Liver (tissue), 9 donors: Measurements from ENCODE around the gene ILKAP. TPM values are rescaled to one million over a fixed set of nuclear protein-coding genes. Genes with fewer than 3 reads are reported as not detected.

Source experiments
- DNase-seq: peaks from one replicate; pipeline ENCODE4 v3.0.0-alpha.2; 2017; ENCODE audit warnings: low spot score
- H3K27ac ChIP-seq, 2 donors: one replicate each; pipeline ENCODE4 v1.7.0; 2013; ENCODE audit warnings: inconsistent platforms in 2 of 2, low read length in 2 of 2, control low read depth in 1 of 2, low read depth in 1 of 2, mild to moderate bottlenecking in 1 of 2
- H3K27me3 ChIP-seq, 4 donors: one replicate each; pipeline versions ENCODE4 v1.6.1 to v1.7.0; 2013; ENCODE audit warnings: low read length in 3 of 4, inconsistent platforms in 1 of 4, mild to moderate bottlenecking in 1 of 4, moderate library complexity in 1 of 4; ENCODE audit not compliant: control insufficient read depth in 4 of 4, insufficient read depth in 4 of 4
- H3K36me3 ChIP-seq, 4 donors: one replicate each; pipeline versions ENCODE4 v1.6.1 to v1.7.0; 2013; ENCODE audit warnings: low read length in 3 of 4, mild to moderate bottlenecking in 3 of 4, low read depth in 1 of 4, moderate library complexity in 1 of 4; ENCODE audit not compliant: control insufficient read depth in 4 of 4, insufficient read depth in 3 of 4
- H3K4me1 ChIP-seq, 4 donors: one replicate each; pipeline versions ENCODE4 v1.6.1 to v1.7.0; 2013; ENCODE audit warnings: low read length in 3 of 4, mild to moderate bottlenecking in 3 of 4, moderate library complexity in 1 of 4; ENCODE audit not compliant: control insufficient read depth in 4 of 4, insufficient read depth in 4 of 4
- H3K4me3 ChIP-seq, 3 donors: one replicate each; pipeline versions ENCODE4 v1.6.1 to v1.7.0; 2013; ENCODE audit warnings: low read length in 3 of 3, control low read depth in 1 of 3, low read depth in 1 of 3, mild to moderate bottlenecking in 1 of 3
- H3K9ac ChIP-seq, 2 donors: one replicate each; pipeline ENCODE4 v1.7.0; 2013; ENCODE audit warnings: low read length in 2 of 2, mild to moderate bottlenecking in 2 of 2, moderate library complexity in 2 of 2, control low read depth in 1 of 2, low read depth in 1 of 2
- H3K9me3 ChIP-seq, 4 donors: one replicate each; pipeline versions ENCODE4 v1.6.1 to v1.7.0; 2013; ENCODE audit warnings: low read length in 3 of 4; ENCODE audit not compliant: control insufficient read depth in 4 of 4
- ATF3 ChIP-seq: IDR thresholded peaks from 2 replicates; pipeline ENCODE4 v1.6.1; 2016; ENCODE audit warnings: antibody characterized with exemption
- CTCF ChIP-seq: fragments of 150-350 bp; IDR thresholded peaks from 2 replicates; pipeline ENCODE4 v1.5.1; 2017; ENCODE audit warnings: improper control_type of control experiment, low read depth, low read length; ENCODE audit not compliant: missing input control
- EGR1 ChIP-seq, 2 donors: IDR thresholded peaks; 2 replicates each; pipeline ENCODE4 v1.6.1; 2016 to 2018; ENCODE audit warnings: antibody characterized with exemption in 2 of 2, low read depth in 2 of 2
- FOXA1 ChIP-seq: IDR thresholded peaks from 2 replicates; pipeline ENCODE4 v1.6.1; 2016; ENCODE audit warnings: antibody characterized with exemption
- GABPA ChIP-seq, 2 donors: IDR thresholded peaks in 1 of 2; conservative IDR thresholded peaks in 1 of 2; 2 replicates each; pipeline ENCODE4 v1.6.1; 2016; ENCODE audit warnings: antibody characterized with exemption in 2 of 2, mild to moderate bottlenecking in 1 of 2, moderate library complexity in 1 of 2
- HNF4A ChIP-seq, 2 donors: conservative IDR thresholded peaks; 2 replicates each; pipeline ENCODE4 v1.6.1; 2016; ENCODE audit warnings: antibody characterized with exemption in 2 of 2, mild to moderate bottlenecking in 2 of 2
- HNF4G ChIP-seq: IDR thresholded peaks from 2 replicates; pipeline ENCODE4 v1.6.1; 2016; ENCODE audit warnings: antibody characterized with exemption
- JUND ChIP-seq, 2 donors: IDR thresholded peaks; 2 replicates each; pipeline ENCODE4 v1.6.1; 2016; ENCODE audit warnings: antibody characterized with exemption in 2 of 2
- MAX ChIP-seq: IDR thresholded peaks from 2 replicates; pipeline ENCODE4 v1.6.1; 2016; ENCODE audit warnings: antibody characterized with exemption
- NR2F2 ChIP-seq: IDR thresholded peaks from 2 replicates; pipeline ENCODE4 v1.6.1; 2016; ENCODE audit warnings: antibody characterized with exemption
- RAD21 ChIP-seq, 2 donors: IDR thresholded peaks; 2 replicates each; pipeline ENCODE4 v1.6.1; 2016; ENCODE audit warnings: antibody characterized with exemption in 2 of 2, mild to moderate bottlenecking in 2 of 2
- REST ChIP-seq: IDR thresholded peaks from 2 replicates; pipeline ENCODE4 v1.6.1; 2016; ENCODE audit warnings: antibody characterized with exemption, mild to moderate bottlenecking
- SP1 ChIP-seq: IDR thresholded peaks from 2 replicates; pipeline ENCODE4 v1.6.1; 2018; ENCODE audit warnings: antibody characterized with exemption, mild to moderate bottlenecking
- TAF1 ChIP-seq: conservative IDR thresholded peaks from 2 replicates; pipeline ENCODE4 v1.6.1; 2016; ENCODE audit warnings: antibody characterized with exemption, mild to moderate bottlenecking
- YY1 ChIP-seq: IDR thresholded peaks from 2 replicates; pipeline ENCODE4 v1.6.1; 2016; ENCODE audit warnings: antibody characterized with exemption, mild to moderate bottlenecking
- ZBTB33 ChIP-seq: IDR thresholded peaks from 2 replicates; pipeline ENCODE4 v1.6.1; 2016; ENCODE audit warnings: antibody characterized with exemption
- WGBS: extraction: QIAGEN DNeasy Blood & Tissue Kit; methylation state at CpG from one replicate; pipeline ENCODE4 v1.1.7; 2013; 5-methylcytosine and 5-hydroxymethylcytosine counted together
- polyA plus RNA-seq, 2 donors: library from polyadenylated mRNA; stranded (reverse) in 1 of 2; unstranded in 1 of 2; fragments of 200-250 nt in 1 of 2; fragments of >200 nt in 1 of 2; fragmentation: Nextera tagmentation in 1 of 2; extraction: Ambion mirVana in 1 of 2; gene quantifications; one replicate each; pipeline versions ENCODE4 v1.2.1 to v1.2.3, GENCODE V29; 2013 to 2015
- total RNA-seq, 2 donors: library from RNA; depleted of rRNA; stranded (reverse); fragments of >200 nt; gene quantifications; one replicate each; pipeline ENCODE4 v1.2.3, GENCODE V29; 2014
- donor health status: healthy.
- donor health status: healthy.
- donor health status: healthy.
- donor health status: healthy.
- donor health status: healthy.

The ILKAP gene
- total and polyA plus RNA-seq, 4 donors, result 15.0 to 21.1 (median 20.0) TPM

- TF ChIP-seq HNF4A (conservative IDR thresholded peaks at IDR 0.05), result no peak
- TF ChIP-seq RAD21 (IDR thresholded peaks at IDR 0.05), result no peak
- TF ChIP-seq EGR1 (IDR thresholded peaks at IDR 0.05; ENCODE audit: low read depth in 2 of 2), result no peak
- no peak for TF ChIP-seq ATF3
- no peak for TF ChIP-seq JUND (IDR thresholded peaks at IDR 0.05)
- no peak for TF ChIP-seq NR2F2
- no peak for TF ChIP-seq FOXA1
- no peak overlapping the region for H3K9ac ChIP-seq
- H3K4me1 ChIP-seq, result peaks cover 0 to 13% (median 11%) of the 10 kb centered on the region in 4 donors
- DNase-seq, result no peak
- no peaks in the 10 kb centered on the region for H3K27me3 ChIP-seq
- no peak overlapping the region for H3K27ac ChIP-seq
- WGBS, result 96% methylated on average over 35 of the region's 35 CpGs
- H3K36me3 ChIP-seq, result peaks cover 13 to 75% (median 46%) of the 10 kb centered on the region in 4 donors
- no peaks in the 10 kb centered on the region for H3K9me3 ChIP-seq
- no peak overlapping the region for H3K4me3 ChIP-seq
Measured at GRCh38 chr2:238252766-238253630, 49.5 kb upstream of the ILKAP start.

GRCh38 chr2:238251986-238252385, 48.5 kb upstream of the ILKAP start:
- Histone ChIP-seq H3K9ac (no peak overlapping the region), H3K27me3 (no peaks in the 10 kb centered on the region), H3K27ac (no peak overlapping the region), H3K4me3 (no peak overlapping the region), H3K36me3 (peaks cover 13 to 83% (median 47%) of the 10 kb centered on the region in 4 donors), H3K9me3 (no peaks in the 10 kb centered on the region), H3K4me1 (peaks cover 0 to 4% (median 3%) of the 10 kb centered on the region in 4 donors)
- TF ChIP-seq JUND (IDR thresholded peaks at IDR 0.05) (no peak), REST (no peak), NR2F2 (no peak), HNF4G (no peak), ZBTB33 (no peak), GABPA (IDR thresholded peaks at IDR 0.05 in 1 of 2, conservative IDR thresholded peaks at IDR 0.05 in 1 of 2) (no peak), FOXA1 (no peak), RAD21 (IDR thresholded peaks at IDR 0.05) (no peak), YY1 (no peak), ATF3 (no peak), TAF1 (no peak), SP1 (no peak), CTCF (no peak), MAX (no peak), HNF4A (conservative IDR thresholded peaks at IDR 0.05) (no peak)
- DNase-seq, result no peak
- WGBS, result 95% methylated on average over 11 of the region's 11 CpGs
